OCI-LY3 (cell line): ENCODE data around the gene ILKAP.

ENCODE experiments used
- H2AFZ ChIP-seq: fragments of 200-600, 300-600 bp; shearing (Covaris generic); 2 replicates; pipeline ENCODE4 v1.6.0; 2014; ENCODE audit warnings: antibody characterized with exemption, low read depth, low read length
- H3K27ac ChIP-seq: fragments of 200-600, 300-600 bp; sonication (generic); 2 replicates; pipeline ENCODE4 v1.5.1; 2014; ENCODE audit warnings: mild to moderate bottlenecking, low read length, moderate library complexity, mixed read lengths
- H3K27me3 ChIP-seq: fragments of 200-600, 300-600 bp; sonication (generic); 2 replicates; pipeline ENCODE4 v1.6.1; 2014; ENCODE audit warnings: low read depth, low read length, mixed read lengths
- H3K36me3 ChIP-seq: fragments of 200-600, 300-600 bp; sonication (generic); replicated peaks from 2 replicates; pipeline ENCODE3; 2014; ENCODE audit warnings: low read depth, low read length, mixed read lengths
- H3K4me1 ChIP-seq: fragments of 300-600, 200-600 bp; sonication (generic); 2 replicates; pipeline ENCODE4 v1.6.1; 2014; ENCODE audit warnings: low read length, mixed read lengths
- H3K4me2 ChIP-seq: fragments of 200-600, 300-600 bp; sonication (generic); 2 replicates; pipeline ENCODE4 v1.6.1; 2014; ENCODE audit warnings: low read length, mixed read lengths
- H3K4me3 ChIP-seq: fragments of 300-600, 200-600 bp; sonication (generic); 2 replicates; pipeline ENCODE4 v1.5.1; 2014; ENCODE audit warnings: antibody characterized with exemption, mild to moderate bottlenecking, low read length, moderate library complexity
- H3K79me2 ChIP-seq: fragments of 300-600, 200-600 bp; shearing (Covaris generic); 2 replicates; pipeline ENCODE4 v1.6.1; 2014; ENCODE audit warnings: mild to moderate bottlenecking, low read length, mixed read lengths
- H3K9ac ChIP-seq: fragments of 300-600, 200-600 bp; shearing (Covaris generic); 2 replicates; pipeline ENCODE4 v1.6.0; 2014; ENCODE audit warnings: mild to moderate bottlenecking, low read length, moderate library complexity
- H3K9me3 ChIP-seq: fragments of 200-600, 300-600 bp; shearing (Covaris generic); 2 replicates; pipeline ENCODE4 v1.6.1; 2014; ENCODE audit warnings: low read length, mixed read lengths; ENCODE audit not compliant: insufficient read depth
- H4K20me1 ChIP-seq: fragments of 200-600, 300-600 bp; sonication (generic); 2 replicates; pipeline ENCODE4 v1.6.1; 2016; ENCODE audit warnings: low read length, mixed read lengths; ENCODE audit not compliant: insufficient read depth
- EZH2phosphoT487 ChIP-seq: fragments of 200-600 bp; shearing (Covaris generic); IDR thresholded peaks from 2 replicates; pipeline ENCODE4 v1.6.1; 2018; ENCODE audit warnings: antibody characterized with exemption, mixed run types, low read depth
- TF ChIP-seq, protein P1 (sequence below): fragments of 200-600, 300-600 bp; sonication (generic); IDR thresholded peaks from 2 replicates; pipeline ENCODE4 v1.5.1; 2014; ENCODE audit warnings: antibody characterized with exemption, low read length, low read depth

ILKAP gene

DNA sequence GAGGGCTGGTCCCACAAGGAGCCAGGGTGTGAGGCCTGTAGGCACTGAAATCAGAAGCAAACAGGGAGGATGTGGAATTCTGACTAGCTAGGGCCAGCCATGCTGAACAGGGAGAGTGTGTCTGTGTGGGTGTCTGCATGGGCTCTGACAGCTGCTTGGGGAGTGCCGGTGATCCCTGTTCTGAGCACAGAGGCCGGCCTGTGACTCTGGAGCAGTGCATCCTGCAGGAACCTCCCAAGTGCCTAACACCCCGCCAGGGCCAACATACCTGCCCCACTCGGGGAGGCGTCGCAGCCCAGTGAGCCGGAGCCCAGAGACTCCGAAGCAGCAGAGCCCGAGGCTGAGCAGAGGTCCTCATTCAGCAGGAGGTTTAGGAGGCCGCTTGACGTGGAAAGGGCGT, 47.8 kb upstream of the ILKAP start:
- Histone ChIP-seq H3K9me3 (no peaks in the 10 kb centered on the region), H3K27ac (no peak overlapping the region), H3K4me2 (no peak overlapping the region), H3K27me3 (no peaks in the 10 kb centered on the region), H2AFZ (no peak overlapping the region), H3K36me3 (peaks cover 3% of the 10 kb centered on the region), H3K4me1 (no peaks in the 10 kb centered on the region), H3K9ac (no peak overlapping the region), H4K20me1 (no peaks in the 10 kb centered on the region), H3K79me2 (no peaks in the 10 kb centered on the region), H3K4me3 (no peak overlapping the region)
- TF ChIP-seq, protein P1, sequence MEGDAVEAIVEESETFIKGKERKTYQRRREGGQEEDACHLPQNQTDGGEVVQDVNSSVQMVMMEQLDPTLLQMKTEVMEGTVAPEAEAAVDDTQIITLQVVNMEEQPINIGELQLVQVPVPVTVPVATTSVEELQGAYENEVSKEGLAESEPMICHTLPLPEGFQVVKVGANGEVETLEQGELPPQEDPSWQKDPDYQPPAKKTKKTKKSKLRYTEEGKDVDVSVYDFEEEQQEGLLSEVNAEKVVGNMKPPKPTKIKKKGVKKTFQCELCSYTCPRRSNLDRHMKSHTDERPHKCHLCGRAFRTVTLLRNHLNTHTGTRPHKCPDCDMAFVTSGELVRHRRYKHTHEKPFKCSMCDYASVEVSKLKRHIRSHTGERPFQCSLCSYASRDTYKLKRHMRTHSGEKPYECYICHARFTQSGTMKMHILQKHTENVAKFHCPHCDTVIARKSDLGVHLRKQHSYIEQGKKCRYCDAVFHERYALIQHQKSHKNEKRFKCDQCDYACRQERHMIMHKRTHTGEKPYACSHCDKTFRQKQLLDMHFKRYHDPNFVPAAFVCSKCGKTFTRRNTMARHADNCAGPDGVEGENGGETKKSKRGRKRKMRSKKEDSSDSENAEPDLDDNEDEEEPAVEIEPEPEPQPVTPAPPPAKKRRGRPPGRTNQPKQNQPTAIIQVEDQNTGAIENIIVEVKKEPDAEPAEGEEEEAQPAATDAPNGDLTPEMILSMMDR: no peak
- TF ChIP-seq EZH2phosphoT487: no peak

DNA sequence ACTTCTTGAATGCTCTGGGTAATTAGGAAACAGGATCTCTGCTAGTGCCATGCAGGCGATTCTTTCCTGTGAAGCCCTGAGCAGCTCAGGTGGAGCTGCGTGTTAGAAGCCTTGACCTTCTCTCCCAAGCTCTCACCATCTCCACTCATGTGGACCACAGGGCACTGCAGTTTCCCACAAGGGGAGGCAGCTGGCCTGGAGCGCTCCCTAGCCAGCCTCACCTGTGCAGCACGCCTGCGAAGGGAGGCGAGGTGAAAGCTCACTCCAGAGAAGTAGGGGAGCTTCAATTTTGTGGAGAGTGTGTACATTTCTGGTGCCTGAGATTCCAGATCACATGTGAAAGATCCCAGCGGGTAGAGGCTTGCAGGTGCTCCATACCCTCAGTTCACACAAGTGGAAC, 47.4 kb upstream of the ILKAP start:
- Histone ChIP-seq H3K27me3 (no peaks in the 10 kb centered on the region), H3K79me2 (no peaks in the 10 kb centered on the region), H3K9ac (no peak overlapping the region), H2AFZ (no peak overlapping the region), H4K20me1 (no peaks in the 10 kb centered on the region), H3K36me3 (peaks cover 1% of the 10 kb centered on the region), H3K4me2 (no peak overlapping the region), H3K9me3 (no peaks in the 10 kb centered on the region), H3K4me3 (no peak overlapping the region), H3K4me1 (no peaks in the 10 kb centered on the region), H3K27ac (no peak overlapping the region)
- TF ChIP-seq, protein P1: no peak
- no peak for TF ChIP-seq EZH2phosphoT487

DNA sequence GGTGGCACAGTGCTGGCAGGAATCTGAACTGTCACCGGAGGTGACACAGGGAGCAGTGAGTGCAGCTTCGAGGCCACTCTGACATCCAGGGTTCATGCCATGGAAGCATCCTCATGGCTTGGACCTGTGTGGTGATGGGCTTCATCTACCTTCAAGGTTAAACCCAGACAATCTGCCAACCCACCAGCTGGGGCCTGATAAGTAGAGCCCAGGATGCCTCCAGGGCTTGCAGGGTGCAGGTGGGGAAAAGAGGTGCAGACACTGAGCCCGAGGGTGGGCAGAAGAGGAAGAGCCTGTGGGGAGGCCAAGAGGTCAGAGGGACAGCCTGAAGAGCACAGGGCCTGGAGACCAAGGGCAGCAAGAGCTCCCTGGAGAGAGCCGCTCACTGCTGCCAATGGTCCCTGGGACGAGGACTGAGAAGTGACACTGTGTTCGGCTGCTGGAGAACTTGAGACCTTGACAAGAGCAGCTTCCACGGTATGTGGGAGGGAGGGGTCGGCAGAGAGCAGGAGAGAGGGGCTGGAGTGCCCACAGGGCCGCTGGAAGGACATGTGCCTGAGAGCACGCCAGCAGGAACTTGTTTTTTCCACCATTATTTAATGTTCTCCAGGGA, 44.5 kb upstream of the ILKAP start:
- Histone ChIP-seq H3K27ac (no peak overlapping the region), H3K79me2 (no peaks in the 10 kb centered on the region), H2AFZ (no peak overlapping the region), H3K4me1 (no peaks in the 10 kb centered on the region), H3K4me3 (no peak overlapping the region), H3K27me3 (no peaks in the 10 kb centered on the region), H3K9ac (no peak overlapping the region), H3K9me3 (no peaks in the 10 kb centered on the region), H4K20me1 (no peaks in the 10 kb centered on the region), H3K36me3 (no peaks in the 10 kb centered on the region), H3K4me2 (no peak overlapping the region)
- no peak for TF ChIP-seq EZH2phosphoT487
- TF ChIP-seq, protein P1: no peak

DNA sequence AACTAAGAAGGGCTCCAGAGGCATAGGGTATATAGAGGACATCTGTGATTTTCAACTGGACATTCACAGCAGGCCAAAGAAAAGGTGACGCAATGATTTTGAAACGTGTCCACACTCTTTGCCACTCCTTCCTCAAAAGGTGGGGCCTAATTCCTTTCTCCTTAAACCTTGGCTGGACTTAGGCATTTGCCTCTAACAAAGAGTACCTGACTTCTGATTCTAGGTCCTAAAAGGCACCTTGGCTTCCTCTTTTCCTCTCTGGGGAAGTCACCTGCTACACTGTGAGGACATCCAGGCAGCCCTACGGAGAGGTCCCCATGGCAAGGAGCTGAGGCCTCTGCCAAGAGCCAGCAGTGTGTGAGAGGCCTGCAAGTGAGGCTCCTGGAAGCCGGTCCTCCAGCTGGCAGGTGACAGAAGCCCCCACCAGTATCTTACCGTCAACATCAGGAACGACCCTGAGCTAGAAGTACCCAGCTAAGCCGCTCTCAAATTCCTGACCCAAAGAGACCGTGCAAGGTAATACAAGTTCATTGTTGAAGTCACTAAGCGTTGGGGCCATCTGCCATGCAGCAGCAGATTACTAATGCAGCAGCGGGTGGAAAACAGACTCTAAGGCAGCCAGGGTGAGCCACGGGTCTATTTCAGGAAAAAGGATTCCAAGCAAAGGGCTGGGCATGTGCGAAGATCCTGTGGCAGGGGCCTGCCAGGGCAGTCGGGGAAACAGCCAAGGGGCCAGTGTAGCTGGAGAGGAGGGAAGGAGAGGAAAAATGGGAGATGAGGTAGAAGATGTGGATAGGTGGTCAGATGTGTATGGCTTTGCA, 43.7 kb upstream of the ILKAP start:
- no peaks in the 10 kb centered on the region for H3K79me2 ChIP-seq
- no peaks in the 10 kb centered on the region for H3K27me3 ChIP-seq
- H3K36me3 ChIP-seq: no peaks in the 10 kb centered on the region
- H2AFZ ChIP-seq: no peak overlapping the region
- no peaks in the 10 kb centered on the region for H3K9me3 ChIP-seq
- TF ChIP-seq, protein P1: no peak
- no peak for TF ChIP-seq EZH2phosphoT487
- H3K4me2 ChIP-seq: no peak overlapping the region
- H3K9ac ChIP-seq: no peak overlapping the region
- H3K27ac ChIP-seq: no peak overlapping the region
- no peak overlapping the region for H3K4me3 ChIP-seq
- no peaks in the 10 kb centered on the region for H3K4me1 ChIP-seq
- no peaks in the 10 kb centered on the region for H4K20me1 ChIP-seq
